K562 (cell line): ENCODE measurements around the gene NSDHL.

Experiments
- CBX5 ChIP-seq: IDR thresholded peaks from 2 replicates; pipeline ENCODE4 v1.6.1; 2014; ENCODE audit warnings: low read depth, borderline replicate concordance
- FOXP1 ChIP-seq: sonication (generic); formaldehyde crosslinking; IDR thresholded peaks from 2 replicates; pipeline ENCODE4 v1.8.0; 2022; ENCODE audit warnings: mild to moderate bottlenecking, missing genetic modification reagents
- SLC30A9 ChIP-seq: fragments of 250-450 bp; sonication (Bioruptor Pico); IDR thresholded peaks from 2 replicates; pipeline ENCODE4 v1.8.0; 2022; ENCODE audit warnings: mild to moderate bottlenecking, moderate library complexity
- TF ChIP-seq, protein P1 (sequence below), 3 experiments: IDR thresholded peaks in 2 of 3; conservative IDR thresholded peaks in 1 of 3; 2 replicates each; pipeline ENCODE4 v1.5.1; 2011 to 2012; ENCODE audit warnings: low read length in 3 of 3, mild to moderate bottlenecking in 3 of 3, control low read depth in 2 of 3, improper control_type of control experiment in 1 of 3, inconsistent platforms in 1 of 3, low read depth in 1 of 3, mixed read lengths in 1 of 3, moderate library complexity in 1 of 3; ENCODE audit not compliant: insufficient read depth in 2 of 3

- TF ChIP-seq, protein P1, sequence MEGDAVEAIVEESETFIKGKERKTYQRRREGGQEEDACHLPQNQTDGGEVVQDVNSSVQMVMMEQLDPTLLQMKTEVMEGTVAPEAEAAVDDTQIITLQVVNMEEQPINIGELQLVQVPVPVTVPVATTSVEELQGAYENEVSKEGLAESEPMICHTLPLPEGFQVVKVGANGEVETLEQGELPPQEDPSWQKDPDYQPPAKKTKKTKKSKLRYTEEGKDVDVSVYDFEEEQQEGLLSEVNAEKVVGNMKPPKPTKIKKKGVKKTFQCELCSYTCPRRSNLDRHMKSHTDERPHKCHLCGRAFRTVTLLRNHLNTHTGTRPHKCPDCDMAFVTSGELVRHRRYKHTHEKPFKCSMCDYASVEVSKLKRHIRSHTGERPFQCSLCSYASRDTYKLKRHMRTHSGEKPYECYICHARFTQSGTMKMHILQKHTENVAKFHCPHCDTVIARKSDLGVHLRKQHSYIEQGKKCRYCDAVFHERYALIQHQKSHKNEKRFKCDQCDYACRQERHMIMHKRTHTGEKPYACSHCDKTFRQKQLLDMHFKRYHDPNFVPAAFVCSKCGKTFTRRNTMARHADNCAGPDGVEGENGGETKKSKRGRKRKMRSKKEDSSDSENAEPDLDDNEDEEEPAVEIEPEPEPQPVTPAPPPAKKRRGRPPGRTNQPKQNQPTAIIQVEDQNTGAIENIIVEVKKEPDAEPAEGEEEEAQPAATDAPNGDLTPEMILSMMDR (IDR thresholded peaks at IDR 0.05 in 2 of 3, conservative IDR thresholded peaks at IDR 0.05 in 1 of 3; ENCODE audit: insufficient read depth in 2 of 3, low read depth in 1 of 3, low read length in 3 of 3): no peak
- no peak for TF ChIP-seq FOXP1 (CRISPR knock-in tag)
- no peak for TF ChIP-seq CBX5
- no peak for TF ChIP-seq SLC30A9 (CRISPR knock-in tag)
Observed at GRCh38 chrX:152908486-152908885, 77.6 kb downstream of the NSDHL start.
